ENCODE data around the gene RCAN2.
"Not testable (repeated sequence)": the region's sequence is repeated elsewhere in the genome, so short reads cannot be mapped to it uniquely, and the experiment has no call there.

Gene RCAN2

GRCh38 chr6:46392294-46392693 is 99.0 kb downstream of the RCAN2 start:
- no peak for DNase-seq (ENCODE audit: low read depth in 1 of 2, low spot score in 1 of 2)
- H3K27me3 ChIP-seq (ENCODE audit: insufficient read depth, poor library complexity, severe bottlenecking) = peaks cover 7% of the 10 kb centered on the region
- H3K4me3 ChIP-seq (replicated peaks; ENCODE audit: insufficient read depth, low read length) = no peak overlapping the region
- no peak for TF ChIP-seq SPI1 (IDR thresholded peaks at IDR 0.05; ENCODE audit: borderline replicate concordance, low read depth)
- no peak for TF ChIP-seq GABPA (IDR thresholded peaks at IDR 0.05; ENCODE audit: low read depth)
- TF ChIP-seq REST (IDR thresholded peaks at IDR 0.05; ENCODE audit: insufficient replicate concordance, low read depth) = no peak
- TF ChIP-seq CTCF (IDR thresholded peaks at IDR 0.05; ENCODE audit: insufficient read depth, low read length) = no peak
- no peak for TF ChIP-seq POLR2AphosphoS5 (IDR thresholded peaks at IDR 0.05; ENCODE audit: low read depth)
- H3K27ac ChIP-seq (replicated peaks) = no peak overlapping the region

- TF ChIP-seq CTCF (IDR thresholded peaks at IDR 0.05; ENCODE audit: insufficient read depth, low read length) = no peak
- TF ChIP-seq SPI1 (IDR thresholded peaks at IDR 0.05; ENCODE audit: borderline replicate concordance, low read depth) = no peak
- TF ChIP-seq REST (IDR thresholded peaks at IDR 0.05; ENCODE audit: insufficient replicate concordance, low read depth) = no peak
- TF ChIP-seq POLR2AphosphoS5 (IDR thresholded peaks at IDR 0.05; ENCODE audit: low read depth) = no peak
- TF ChIP-seq GABPA (IDR thresholded peaks at IDR 0.05; ENCODE audit: low read depth) = no peak
These were observed 100.9 kb downstream of the RCAN2 start for GRCh38 chr6:46390153-46390876.

GRCh38 chr6:46387728-46388127 is 103.5 kb downstream of the RCAN2 start:
- H3K27me3 ChIP-seq (ENCODE audit: insufficient read depth, poor library complexity, severe bottlenecking); H3K4me3 ChIP-seq (replicated peaks; ENCODE audit: insufficient read depth, low read length); DNase-seq (ENCODE audit: low read depth in 1 of 2, low spot score in 1 of 2); H3K27ac ChIP-seq (replicated peaks): not testable (repeated sequence)

More at GRCh38 chr6:46390153-46390876, 100.9 kb downstream of the RCAN2 start:
- peaks cover 4% of the 10 kb centered on the region for H3K27me3 ChIP-seq (ENCODE audit: insufficient read depth, poor library complexity, severe bottlenecking)
- no peak overlapping the region for H3K4me3 ChIP-seq (replicated peaks; ENCODE audit: insufficient read depth, low read length)
- no peak for DNase-seq (ENCODE audit: low read depth in 1 of 2, low spot score in 1 of 2)
- no peak overlapping the region for H3K27ac ChIP-seq (replicated peaks)

- Histone ChIP-seq H3K4me3 (replicated peaks; ENCODE audit: insufficient read depth, low read length) (no peak overlapping the region), H3K27ac (replicated peaks) (no peak overlapping the region), H3K27me3 (ENCODE audit: insufficient read depth, poor library complexity, severe bottlenecking) (peaks cover 3% of the 10 kb centered on the region)
- no peak for DNase-seq (ENCODE audit: low read depth in 1 of 2, low spot score in 1 of 2)
- TF ChIP-seq CTCF (IDR thresholded peaks at IDR 0.05; ENCODE audit: insufficient read depth, low read length) (no peak), REST (IDR thresholded peaks at IDR 0.05; ENCODE audit: insufficient replicate concordance, low read depth) (no peak), SPI1 (IDR thresholded peaks at IDR 0.05; ENCODE audit: borderline replicate concordance, low read depth) (no peak), POLR2AphosphoS5 (IDR thresholded peaks at IDR 0.05; ENCODE audit: low read depth) (no peak), GABPA (IDR thresholded peaks at IDR 0.05; ENCODE audit: low read depth) (no peak)
These were observed 109.7 kb downstream of the RCAN2 start for GRCh38 chr6:46381579-46381978.

Data from HL-60 (cell line).